Activated CD8-positive, alpha-beta memory T cell treated with anti-CD3 and anti-CD28 coated beads, Interleukin-2, amount 50 U/mL, for 1 hour (primary cell): Measurements from ENCODE around the gene GPR160.

Source experiments
- DNase-seq: peaks from one replicate; pipeline ENCODE4 v3.0.0-alpha.2; 2020; ENCODE audit errors: extremely low read depth

Gene GPR160

DNA sequence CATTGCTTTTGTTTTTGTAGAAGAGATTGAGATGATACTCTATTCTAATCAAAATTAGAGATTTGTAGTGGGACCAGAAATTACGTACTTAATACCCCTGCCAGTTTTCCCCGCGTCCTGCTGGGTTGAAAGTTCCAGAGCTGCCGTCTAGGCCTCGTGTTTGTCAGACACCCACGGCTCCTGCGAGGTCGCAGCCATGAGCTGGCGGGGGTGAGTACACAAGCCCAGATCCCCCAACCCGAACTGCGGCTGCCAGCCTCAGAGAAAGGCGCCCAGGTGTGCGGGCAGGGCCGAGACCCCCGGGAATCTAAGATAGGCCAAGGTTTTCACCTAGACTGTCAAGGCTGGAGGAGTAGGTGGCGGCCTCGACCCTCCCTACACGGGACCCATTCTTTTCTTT is 26.3 kb downstream of the GPR160 start:
- no peak for DNase-seq

- no peak for DNase-seq
Measured at GRCh38 chr3:170075441-170076091, 37.8 kb downstream of the GPR160 start.

DNA sequence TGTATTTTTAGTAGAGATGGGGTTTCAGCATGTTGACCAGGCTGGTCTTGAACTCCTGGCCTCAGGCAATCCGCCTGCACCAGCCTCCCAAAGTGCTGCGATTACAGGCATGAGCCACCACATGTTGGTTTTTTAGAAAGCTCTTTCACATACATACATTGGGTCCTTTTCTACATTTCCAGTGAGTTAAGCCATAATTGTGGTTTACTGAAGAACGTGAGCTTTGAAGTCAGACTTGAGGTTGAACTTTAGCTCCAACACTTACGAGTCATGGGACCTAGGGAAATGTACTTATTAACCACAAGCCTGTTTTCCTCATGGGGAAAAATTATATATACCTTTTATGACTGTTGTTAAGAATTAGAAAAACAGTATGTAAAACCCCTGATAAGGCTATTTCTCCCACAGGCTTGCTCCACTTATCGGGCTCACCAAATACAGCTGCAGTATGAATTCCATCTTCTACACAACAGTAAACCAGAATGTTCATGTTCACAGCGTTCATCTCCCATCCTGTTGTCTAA is 39.0 kb downstream of the GPR160 start:
- no peak for DNase-seq

- no peak for DNase-seq
Measured at GRCh38 chr3:170077361-170077760, 39.6 kb downstream of the GPR160 start.

DNA sequence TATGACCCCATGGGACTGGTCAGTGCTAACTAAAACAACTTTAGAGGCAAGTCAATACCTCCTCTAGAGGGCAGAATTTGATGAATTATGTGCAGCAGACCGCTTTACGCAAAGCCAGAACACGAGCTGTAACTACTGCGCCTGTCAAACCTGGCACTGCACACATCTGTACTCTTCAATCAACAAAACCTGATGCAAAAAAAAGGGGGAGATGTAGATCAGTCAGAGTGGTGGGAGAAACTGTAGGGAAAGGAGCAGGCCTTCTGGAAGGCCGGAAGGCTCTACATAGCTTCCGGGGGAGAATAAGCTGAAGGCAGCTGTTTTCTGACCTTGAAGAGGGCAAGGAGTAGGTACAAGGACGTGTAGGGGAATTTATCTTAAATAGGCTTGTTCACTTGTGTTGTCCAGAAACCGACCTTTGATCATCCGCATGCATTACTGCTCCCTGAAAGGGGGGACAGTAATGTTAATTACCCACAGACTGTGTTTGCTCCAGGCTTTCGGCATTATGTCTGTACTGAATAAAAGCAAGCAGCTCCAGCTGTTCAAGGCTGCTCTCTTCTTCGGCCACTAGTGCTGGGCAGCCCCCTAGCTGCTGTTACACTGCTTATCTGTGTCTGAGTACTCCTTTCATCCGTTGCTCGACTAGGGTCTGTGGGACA is 41.0 kb downstream of the GPR160 start:
- DNase-seq = no peak

DNA sequence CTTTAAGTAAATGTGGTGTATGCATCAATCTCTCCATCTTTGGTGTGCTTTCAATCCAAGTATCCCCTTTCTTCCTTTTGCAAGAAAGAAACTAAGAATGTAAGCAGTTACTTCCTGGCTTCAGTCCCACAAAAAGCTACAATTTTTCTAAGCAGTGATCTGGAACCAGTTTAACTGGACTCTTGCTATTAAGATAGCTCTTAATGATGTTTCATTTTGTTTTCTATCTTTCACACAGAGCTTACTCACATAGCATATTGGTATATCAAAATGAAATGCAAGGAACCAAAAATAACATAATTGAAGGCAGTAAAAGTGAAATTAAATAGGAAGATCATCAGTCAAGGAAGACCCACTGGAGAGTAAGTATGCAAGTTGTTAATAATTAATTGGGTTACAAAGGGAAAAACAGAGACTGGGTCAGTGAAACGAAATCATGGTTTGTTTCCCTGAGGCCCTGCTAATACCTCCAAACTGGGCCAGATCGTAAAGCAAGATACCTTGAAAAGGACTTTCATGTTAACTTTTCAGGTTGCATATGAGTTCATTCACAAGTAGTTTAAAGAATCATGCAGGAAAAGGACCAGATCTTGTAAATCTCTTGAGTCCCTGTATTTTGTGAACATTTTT is 41.9 kb downstream of the GPR160 start:
- DNase-seq = no peak

DNA sequence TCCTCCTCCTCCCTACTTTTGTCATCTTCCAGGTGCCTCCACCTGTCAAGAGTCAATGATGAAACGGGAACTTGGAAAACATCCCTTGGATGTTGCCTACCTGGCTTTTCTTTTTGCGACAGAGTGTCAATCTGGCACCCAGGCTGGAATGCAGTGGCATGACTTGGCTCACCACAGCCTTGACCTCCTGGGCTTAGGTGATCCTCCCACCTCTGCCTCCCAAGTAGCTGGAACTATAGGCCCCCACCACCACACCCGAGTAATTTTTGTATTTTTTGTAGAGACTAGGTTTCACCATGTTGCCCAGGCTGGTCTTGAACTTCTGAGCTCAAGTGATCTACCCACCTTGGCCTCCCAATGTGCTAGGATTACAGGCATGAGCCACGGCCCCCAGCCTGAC is 42.8 kb downstream of the GPR160 start:
- DNase-seq = no peak

DNA sequence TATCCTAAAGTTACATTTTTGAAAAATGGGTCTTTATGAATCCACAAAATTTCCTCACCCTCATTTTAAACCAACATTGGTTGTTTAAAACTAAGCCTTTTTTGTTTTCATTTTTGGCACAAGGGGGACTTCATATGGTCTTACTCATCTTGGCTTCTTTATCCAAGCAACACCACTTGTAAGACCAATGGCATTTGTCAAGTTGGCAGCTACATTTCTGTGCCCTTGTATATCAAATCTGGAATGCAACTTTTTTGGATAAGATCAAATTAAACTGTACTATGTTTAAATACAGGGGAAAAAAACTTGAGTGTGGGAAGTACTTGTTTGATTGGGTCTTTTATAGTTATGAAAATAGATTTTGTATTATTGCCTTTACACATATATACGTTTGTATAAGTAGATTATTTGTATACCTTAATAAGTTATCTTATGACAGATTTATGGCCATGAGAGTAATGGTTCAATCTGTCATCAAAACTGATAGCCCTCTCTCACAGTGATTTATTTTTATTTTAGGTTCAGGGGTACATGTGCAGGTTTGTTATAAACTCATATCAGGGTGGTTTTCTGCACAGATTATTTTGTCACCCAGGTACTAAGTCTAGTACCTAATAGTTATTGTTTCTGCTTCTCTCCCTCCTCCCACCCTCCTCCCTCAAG is 43.4 kb downstream of the GPR160 start:
- DNase-seq = no peak

DNA sequence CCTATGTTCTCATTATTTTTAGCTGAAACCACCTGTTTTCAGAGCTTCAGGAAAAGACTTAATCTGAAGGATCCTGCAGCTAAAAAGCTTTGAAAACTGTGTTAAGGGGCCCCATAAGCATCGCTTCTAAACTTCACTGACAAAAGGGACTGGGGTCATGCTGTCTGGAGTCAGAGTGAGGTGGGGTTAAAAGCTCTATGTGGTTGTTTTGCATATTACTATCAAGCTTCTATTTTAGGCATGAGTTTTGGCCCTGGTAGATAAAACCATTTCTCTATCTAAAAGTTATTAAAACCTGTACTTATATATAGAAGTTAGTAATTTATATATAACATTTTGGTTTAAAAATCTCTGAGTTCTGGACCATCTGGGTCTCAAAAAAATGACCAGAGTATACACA is 45.5 kb downstream of the GPR160 start:
- no peak for DNase-seq

DNA sequence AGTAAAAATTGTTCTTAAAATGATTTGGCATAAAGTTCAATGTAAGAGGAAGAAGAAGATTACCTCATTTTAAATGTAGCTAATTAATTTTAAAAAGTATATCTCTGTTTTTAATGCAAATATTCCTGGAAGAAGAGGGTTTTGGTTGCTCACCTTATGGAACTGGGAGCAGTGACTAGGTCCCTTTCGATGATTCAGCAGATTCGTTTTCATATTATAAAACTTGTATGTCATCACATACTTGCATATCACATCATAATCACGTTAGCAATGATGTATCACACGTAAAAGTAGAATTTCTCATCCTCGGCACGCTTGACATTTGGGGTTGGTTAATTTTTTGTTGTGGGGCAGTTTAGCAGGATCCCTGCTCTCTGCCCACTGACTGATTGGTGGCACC is 47.6 kb downstream of the GPR160 start:
- no peak for DNase-seq

DNA sequence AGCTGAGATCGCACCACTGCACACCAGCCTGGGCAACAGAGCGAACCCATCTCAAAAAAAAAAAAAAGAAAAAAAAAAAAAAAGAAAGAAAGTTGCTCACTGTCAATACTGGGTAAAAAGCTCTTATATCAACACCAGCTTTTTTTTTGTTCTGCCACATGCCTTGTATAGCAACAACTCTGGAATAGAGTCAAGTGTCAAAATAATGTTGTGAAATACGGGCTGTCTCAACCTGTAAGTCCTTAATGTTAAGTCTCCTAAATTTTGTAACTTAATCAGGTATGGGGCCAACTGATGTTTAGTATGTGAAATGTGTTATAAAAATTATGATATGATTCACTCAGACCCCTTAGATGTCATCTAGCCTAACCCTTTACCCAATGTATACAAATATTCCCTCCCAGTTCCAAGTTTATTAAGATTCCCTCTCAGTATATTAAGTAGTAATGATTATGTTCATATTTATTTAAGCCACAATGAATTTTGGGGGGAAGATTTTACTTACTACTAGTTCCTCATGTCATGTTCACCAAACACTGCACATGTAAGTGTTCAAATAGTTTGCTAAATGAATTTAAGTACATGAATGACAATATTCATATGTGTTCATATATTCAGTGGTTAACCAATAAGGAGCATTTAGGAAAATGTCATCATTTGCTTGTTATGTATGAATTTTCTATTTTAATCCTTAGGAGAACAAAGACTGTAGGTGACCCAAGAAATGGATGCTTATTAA is 52.2 kb downstream of the GPR160 start:
- no peak for DNase-seq

DNA sequence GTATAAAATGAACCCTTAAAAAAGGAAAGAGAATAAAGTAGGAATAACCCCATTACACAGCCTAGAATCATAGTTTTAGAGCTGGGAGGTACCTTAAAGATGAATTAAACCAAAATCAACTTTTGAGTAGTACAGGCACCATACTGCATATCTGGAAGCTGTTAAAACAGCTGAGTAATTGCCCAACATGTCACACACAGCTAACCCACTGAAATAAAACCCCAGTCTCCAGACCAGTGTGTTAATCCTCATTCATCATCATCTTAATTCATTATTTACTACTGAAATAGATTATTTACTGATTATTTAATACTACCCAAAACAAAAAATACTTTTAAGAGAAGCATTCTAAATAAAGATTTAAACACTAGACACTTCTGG is 52.8 kb downstream of the GPR160 start:
- no peak for DNase-seq

DNA sequence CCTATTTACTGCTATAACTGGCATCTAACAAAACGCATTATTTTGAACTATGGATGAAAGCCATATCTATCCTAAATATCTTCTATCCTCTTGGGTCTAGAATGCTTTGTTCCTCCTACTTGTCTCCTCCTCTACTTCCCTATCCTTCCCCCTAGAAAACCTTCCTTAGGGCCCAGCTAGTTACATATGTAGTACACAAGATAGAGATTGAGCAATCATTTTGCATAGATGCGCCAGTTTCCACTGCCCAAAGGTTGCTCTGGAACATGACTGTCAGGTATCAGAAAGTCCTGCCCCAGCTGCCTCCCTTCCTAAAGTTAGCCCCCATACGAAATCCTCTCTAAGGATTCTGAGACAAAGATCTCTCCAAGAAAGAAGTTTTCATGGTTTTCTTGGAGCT is 55.1 kb downstream of the GPR160 start:
- DNase-seq = no peak

GRCh38 chr3:170095771-170096170 is 58.0 kb downstream of the GPR160 start:
- DNase-seq = no peak

- DNase-seq = no peak
Measured at GRCh38 chr3:170096342-170096741, 58.5 kb downstream of the GPR160 start.

GRCh38 chr3:170098753-170099152 is 61.0 kb downstream of the GPR160 start:
- no peak for DNase-seq

GRCh38 chr3:170100944-170101343 is 63.1 kb downstream of the GPR160 start:
- DNase-seq = no peak

GRCh38 chr3:170102431-170102830 is 64.6 kb downstream of the GPR160 start:
- DNase-seq = no peak

- DNase-seq = no peak
Measured at GRCh38 chr3:170107941-170108340, 70.1 kb downstream of the GPR160 start.

GRCh38 chr3:170108955-170109354 is 71.2 kb downstream of the GPR160 start:
- no peak for DNase-seq

DNA sequence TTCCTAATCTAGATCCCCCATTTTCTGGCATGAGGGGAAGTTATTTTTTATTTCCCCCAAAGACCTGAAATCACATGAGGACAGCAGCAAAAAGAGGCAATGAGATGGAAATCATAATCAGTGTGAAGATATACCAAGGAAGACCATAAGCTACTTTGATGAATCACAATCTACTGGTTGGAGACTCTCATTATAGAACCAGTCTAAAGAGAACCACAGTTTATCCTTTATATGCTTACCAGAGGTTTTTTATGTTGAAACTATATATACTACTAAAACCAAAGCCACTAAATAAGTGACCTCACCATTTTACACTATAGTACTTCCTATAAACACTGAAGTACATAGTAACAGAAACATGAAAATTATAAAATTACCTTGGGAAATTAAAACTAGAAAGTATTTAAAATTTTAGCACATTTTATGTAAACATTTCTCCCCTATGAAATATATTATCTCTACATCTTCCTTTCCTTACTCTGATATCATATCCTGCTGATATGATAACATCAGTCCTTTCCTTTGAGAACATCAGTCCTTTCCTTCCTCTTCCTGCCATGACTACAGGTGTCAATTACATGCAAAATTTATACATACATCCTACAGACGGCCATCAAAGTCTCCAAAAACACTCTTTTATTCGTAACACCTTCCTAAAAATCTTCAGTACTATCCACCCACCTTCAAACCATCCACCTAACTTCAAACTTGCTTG is 71.9 kb downstream of the GPR160 start:
- DNase-seq = no peak
